ENCODE data around the gene CEND1. TPM values are rescaled to one million over a fixed set of nuclear protein-coding genes. Genes with fewer than 3 reads are reported as not detected.

Gene CEND1
- polyA plus RNA-seq, 1 donor from 2014 or later: 11.8 TPM

- no peaks in the 10 kb centered on the region for H4K20me1 ChIP-seq (ENCODE audit: insufficient read depth)
Measured at GRCh38 chr11:763073-763463, 26.8 kb downstream of the CEND1 start.

GRCh38 chr11:762421-763072 lies 27.3 kb downstream of the CEND1 start:
- no peak overlapping the region for H2AFZ ChIP-seq (ENCODE audit: low read depth, low read length)

More at GRCh38 chr11:763073-763463, 26.8 kb downstream of the CEND1 start:
- no peaks in the 10 kb centered on the region for H3F3A ChIP-seq (ENCODE audit: insufficient read depth, low read length, poor library complexity, severe bottlenecking)
- H3K4me3 ChIP-seq (ENCODE audit: low read length): no peak overlapping the region
- TF ChIP-seq MXI1 (conservative IDR thresholded peaks at IDR 0.05; ENCODE audit: poor library complexity, severe bottlenecking): no peak
- TF ChIP-seq SMC3 (conservative IDR thresholded peaks at IDR 0.05; ENCODE audit: poor library complexity): no peak
- no peak for TF ChIP-seq POLR2AphosphoS5 (IDR thresholded peaks at IDR 0.05)
- no peak for TF ChIP-seq RAD21 (conservative IDR thresholded peaks at IDR 0.05)
- no peak overlapping the region for H3K27ac ChIP-seq (ENCODE audit: low read length)
- H2AFZ ChIP-seq (ENCODE audit: low read depth, low read length): no peak overlapping the region
- no peak overlapping the region for H3K9ac ChIP-seq (ENCODE audit: low read length)
- no peaks in the 10 kb centered on the region for H3K9me2 ChIP-seq (ENCODE audit: insufficient read depth, low read length)
- H3K9me3 ChIP-seq (ENCODE audit: low read length): no peaks in the 10 kb centered on the region
- no peaks in the 10 kb centered on the region for H3K27me3 ChIP-seq (ENCODE audit: insufficient read depth, low read depth, low read length)
- H3K79me2 ChIP-seq (replicated peaks; ENCODE audit: insufficient read depth, low read length): no peaks in the 10 kb centered on the region
- H3K36me3 ChIP-seq (ENCODE audit: insufficient read depth, low read length): no peaks in the 10 kb centered on the region
- H3K4me2 ChIP-seq (ENCODE audit: low read length): no peak overlapping the region

More at GRCh38 chr11:762421-763072, 27.3 kb downstream of the CEND1 start:
- H3K79me2 ChIP-seq (replicated peaks; ENCODE audit: insufficient read depth, low read length): no peaks in the 10 kb centered on the region
- H3K9ac ChIP-seq (ENCODE audit: low read length): no peak overlapping the region
- H3K27ac ChIP-seq (ENCODE audit: low read length): no peak overlapping the region
- no peaks in the 10 kb centered on the region for H3K9me2 ChIP-seq (ENCODE audit: insufficient read depth, low read length)
- no peaks in the 10 kb centered on the region for H3K9me3 ChIP-seq (ENCODE audit: low read length)
- TF ChIP-seq EP300 (conservative IDR thresholded peaks at IDR 0.05; ENCODE audit: poor library complexity, severe bottlenecking): no peak
- no peak for TF ChIP-seq TAF1 (IDR thresholded peaks at IDR 0.05; ENCODE audit: low read depth)
- TF ChIP-seq POLR2AphosphoS5 (IDR thresholded peaks at IDR 0.05): no peak
- TF ChIP-seq REST (IDR thresholded peaks at IDR 0.05; ENCODE audit: borderline replicate concordance): no peak
- TF ChIP-seq MXI1 (conservative IDR thresholded peaks at IDR 0.05; ENCODE audit: poor library complexity, severe bottlenecking): no peak
- no peak for TF ChIP-seq CTCF (IDR thresholded peaks at IDR 0.05; ENCODE audit: poor library complexity, severe bottlenecking)
- no peak for TF ChIP-seq SMC3 (conservative IDR thresholded peaks at IDR 0.05; ENCODE audit: poor library complexity)
- TF ChIP-seq EZH2 (IDR thresholded peaks at IDR 0.05; ENCODE audit: borderline replicate concordance, insufficient read depth, low read length, poor library complexity, severe bottlenecking): no peak
- no peak for TF ChIP-seq RAD21 (conservative IDR thresholded peaks at IDR 0.05)
- no peaks in the 10 kb centered on the region for H3K36me3 ChIP-seq (ENCODE audit: insufficient read depth, low read length)
- no peaks in the 10 kb centered on the region for H3F3A ChIP-seq (ENCODE audit: insufficient read depth, low read length, poor library complexity, severe bottlenecking)
- H3K4me2 ChIP-seq (ENCODE audit: low read length): no peak overlapping the region
- H3K27me3 ChIP-seq (ENCODE audit: insufficient read depth, low read depth, low read length): no peaks in the 10 kb centered on the region
- no peaks in the 10 kb centered on the region for H4K20me1 ChIP-seq (ENCODE audit: insufficient read depth)
- no peak overlapping the region for H3K4me3 ChIP-seq (ENCODE audit: low read length)
